SK-N-SH treated with all-trans-retinoic acid at 6 μM for 48 hours (cell line): ENCODE measurements around the gene AKAP1.

Experiments
- ATAC-seq: fragments of 200-7000 bp; cut with Tn5 transposase; 3 replicates; pipeline ENCODE4 v1.9.1; 2020; ENCODE audit warnings: mild to moderate bottlenecking, moderate library complexity
- ARNTL ChIP-seq: fragments of 450-650 bp; formaldehyde crosslinking; IDR thresholded peaks from 2 replicates; pipeline ENCODE4 v1.5.0; 2020; ENCODE audit warnings: low read depth, mild to moderate bottlenecking, moderate library complexity, borderline replicate concordance
- BACH2 ChIP-seq: fragments of 250-450 bp; sonication (Bioruptor Pico); IDR thresholded peaks from 2 replicates; pipeline ENCODE4 v1.9.0; 2021; ENCODE audit warnings: mild to moderate bottlenecking, borderline replicate concordance
- CREB5 ChIP-seq: fragments of 250-450 bp; sonication (Bioruptor Pico); IDR thresholded peaks from 2 replicates; pipeline ENCODE4 v1.5.1; 2020; ENCODE audit warnings: low read depth, mild to moderate bottlenecking, moderate library complexity
- CSRNP3 ChIP-seq: fragments of 250-450 bp; sonication (Bioruptor Pico); IDR thresholded peaks from 2 replicates; pipeline ENCODE4 v1.5.1; 2021; ENCODE audit warnings: mild to moderate bottlenecking, moderate library complexity
- ESRRG ChIP-seq: fragments of 250-450 bp; sonication (Bioruptor Pico); IDR thresholded peaks from 2 replicates; pipeline ENCODE4 v1.6.1; 2021; ENCODE audit warnings: mild to moderate bottlenecking
- ISL1 ChIP-seq: fragments of 250-450 bp; sonication (Bioruptor Pico); IDR thresholded peaks from 2 replicates; pipeline ENCODE4 v2.1.2; 2022; ENCODE audit warnings: mild to moderate bottlenecking, moderate library complexity
- PATZ1 ChIP-seq: fragments of 250-450 bp; sonication (Bioruptor Pico); IDR thresholded peaks from 2 replicates; pipeline ENCODE4 v1.8.0; 2020; ENCODE audit warnings: mild to moderate bottlenecking, moderate library complexity, borderline replicate concordance
- POU6F1 ChIP-seq: fragments of 250-450 bp; sonication (Bioruptor Pico); IDR thresholded peaks from 2 replicates; pipeline ENCODE4 v1.8.0; 2021; ENCODE audit warnings: low read depth, mild to moderate bottlenecking, moderate library complexity, borderline replicate concordance
- PPARA ChIP-seq: fragments of 250-450 bp; sonication (Bioruptor Pico); IDR thresholded peaks from 2 replicates; pipeline ENCODE4 v1.5.0; 2020; ENCODE audit warnings: mild to moderate bottlenecking, borderline replicate concordance
- RARB ChIP-seq: fragments of 250-450 bp; sonication (Bioruptor Pico); IDR thresholded peaks from 2 replicates; pipeline ENCODE4 v1.8.0; 2021; ENCODE audit warnings: mild to moderate bottlenecking, moderate library complexity
- SNAI2 ChIP-seq: fragments of 250-450 bp; sonication (Bioruptor Pico); IDR thresholded peaks from 2 replicates; pipeline ENCODE4 v1.5.0; 2020; ENCODE audit warnings: mild to moderate bottlenecking, moderate library complexity
- TCF4 ChIP-seq: fragments of 250-450 bp; sonication (Bioruptor Pico); IDR thresholded peaks from 2 replicates; pipeline ENCODE4 v1.8.0; 2021; ENCODE audit warnings: mild to moderate bottlenecking, moderate library complexity, borderline replicate concordance
- TOX ChIP-seq: fragments of 250-450 bp; sonication (Bioruptor Pico); IDR thresholded peaks from 2 replicates; pipeline ENCODE4 v1.8.0; 2021; ENCODE audit warnings: mild to moderate bottlenecking, moderate library complexity, borderline replicate concordance
- TSHZ2 ChIP-seq: fragments of 250-450 bp; sonication (Bioruptor Pico); IDR thresholded peaks from 2 replicates; pipeline ENCODE4 v1.5.0; 2020; ENCODE audit warnings: mild to moderate bottlenecking, moderate library complexity
- ZFP3 ChIP-seq: fragments of 250-450 bp; sonication (Bioruptor Pico); IDR thresholded peaks from 2 replicates; pipeline ENCODE4 v1.5.0; 2020; ENCODE audit warnings: mild to moderate bottlenecking, moderate library complexity
- ZFP30 ChIP-seq: fragments of 450-650 bp; formaldehyde crosslinking; IDR thresholded peaks from 2 replicates; pipeline ENCODE4 v1.5.0; 2022; ENCODE audit warnings: mild to moderate bottlenecking, moderate library complexity
- ZNF565 ChIP-seq: fragments of 450-650 bp; formaldehyde crosslinking; conservative IDR thresholded peaks from 2 replicates; pipeline ENCODE4 v1.5.0; 2020; ENCODE audit warnings: low read depth, mild to moderate bottlenecking, moderate library complexity
- ZNF70 ChIP-seq: fragments of 450-650 bp; formaldehyde crosslinking; IDR thresholded peaks from 2 replicates; pipeline ENCODE4 v1.5.0; 2020; ENCODE audit warnings: mild to moderate bottlenecking, moderate library complexity
- ZNF8 ChIP-seq: fragments of 450-650 bp; formaldehyde crosslinking; IDR thresholded peaks from 2 replicates; pipeline ENCODE4 v1.5.0; 2020; ENCODE audit warnings: mild to moderate bottlenecking, moderate library complexity

AKAP1 gene

GRCh38 chr17:57152967-57153528 lies 68.0 kb downstream of the AKAP1 start:
- ATAC-seq: no peak
- TF ChIP-seq CSRNP3 (CRISPR knock-in tag) (no peak), ZFP30 (CRISPR knock-in tag) (no peak), SNAI2 (CRISPR knock-in tag) (no peak), BACH2 (CRISPR knock-in tag) (no peak), ARNTL (no peak), PPARA (CRISPR knock-in tag) (no peak), RARB (no peak), TCF4 (CRISPR knock-in tag) (no peak), ISL1 (CRISPR knock-in tag) (no peak), ZNF565 (CRISPR knock-in tag) (no peak), PATZ1 (CRISPR knock-in tag) (no peak), ZNF8 (CRISPR knock-in tag) (no peak), TOX (no peak), ESRRG (CRISPR knock-in tag) (no peak), CREB5 (CRISPR knock-in tag) (no peak), TSHZ2 (no peak)
- TF ChIP-seq, all 23 proteins: peak for 0

GRCh38 chr17:57154921-57155320 lies 69.9 kb downstream of the AKAP1 start:
- TF ChIP-seq ZNF8 (CRISPR knock-in tag): no peak
- TF ChIP-seq, all 23 proteins: peak for 0
- ATAC-seq: no peak

- TF ChIP-seq TCF4 (CRISPR knock-in tag) (no peak), SNAI2 (CRISPR knock-in tag) (no peak), BACH2 (CRISPR knock-in tag) (no peak), PATZ1 (CRISPR knock-in tag) (no peak), POU6F1 (CRISPR knock-in tag) (no peak), ZNF565 (CRISPR knock-in tag) (no peak), ZNF70 (CRISPR knock-in tag) (no peak), ISL1 (CRISPR knock-in tag) (no peak), ZNF8 (CRISPR knock-in tag) (no peak), ESRRG (CRISPR knock-in tag) (no peak), ZFP3 (CRISPR knock-in tag) (no peak), TOX (no peak), PPARA (CRISPR knock-in tag) (no peak), RARB (no peak), TSHZ2 (no peak), ARNTL (no peak), CSRNP3 (CRISPR knock-in tag) (no peak)
- TF ChIP-seq, all 23 proteins: peak for 0
- no peak for ATAC-seq
Measured at GRCh38 chr17:57158325-57158724, 73.3 kb downstream of the AKAP1 start.
